Measurements from ENCODE around the gene TMEM163. TPM values are rescaled to one million over a fixed set of nuclear protein-coding genes. Genes with fewer than 3 reads are reported as not detected.

The TMEM163 gene
- total RNA-seq, 2 donors from 2014 or later, result 0.14 to 2.5 TPM

DNA sequence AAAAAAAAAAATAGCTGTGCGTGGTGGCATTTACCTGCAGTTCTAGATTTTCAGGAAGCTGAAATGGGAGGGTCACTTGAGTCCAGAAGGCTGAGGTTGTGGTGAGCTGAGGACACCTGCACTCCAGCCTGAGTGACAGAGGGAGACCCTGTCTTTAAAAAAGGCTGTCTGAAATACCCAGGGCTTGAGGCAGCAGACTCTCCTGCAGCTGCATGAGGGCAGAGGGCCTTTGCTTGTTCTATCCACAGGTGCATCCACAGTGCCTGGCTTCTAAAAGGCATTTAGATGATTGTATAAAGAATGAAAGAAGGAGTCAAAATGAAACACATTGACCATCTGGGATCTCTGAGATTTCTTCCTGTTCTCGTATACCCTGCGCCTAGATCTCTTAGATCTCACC, 312.1 kb downstream of the TMEM163 start:
- no peaks in the 10 kb centered on the region for H3K27me3 ChIP-seq (replicated peaks; ENCODE audit: insufficient read depth)
- no peak overlapping the region for H3K4me3 ChIP-seq
- H3K36me3 ChIP-seq, result no peaks in the 10 kb centered on the region
- TF ChIP-seq, protein P1, sequence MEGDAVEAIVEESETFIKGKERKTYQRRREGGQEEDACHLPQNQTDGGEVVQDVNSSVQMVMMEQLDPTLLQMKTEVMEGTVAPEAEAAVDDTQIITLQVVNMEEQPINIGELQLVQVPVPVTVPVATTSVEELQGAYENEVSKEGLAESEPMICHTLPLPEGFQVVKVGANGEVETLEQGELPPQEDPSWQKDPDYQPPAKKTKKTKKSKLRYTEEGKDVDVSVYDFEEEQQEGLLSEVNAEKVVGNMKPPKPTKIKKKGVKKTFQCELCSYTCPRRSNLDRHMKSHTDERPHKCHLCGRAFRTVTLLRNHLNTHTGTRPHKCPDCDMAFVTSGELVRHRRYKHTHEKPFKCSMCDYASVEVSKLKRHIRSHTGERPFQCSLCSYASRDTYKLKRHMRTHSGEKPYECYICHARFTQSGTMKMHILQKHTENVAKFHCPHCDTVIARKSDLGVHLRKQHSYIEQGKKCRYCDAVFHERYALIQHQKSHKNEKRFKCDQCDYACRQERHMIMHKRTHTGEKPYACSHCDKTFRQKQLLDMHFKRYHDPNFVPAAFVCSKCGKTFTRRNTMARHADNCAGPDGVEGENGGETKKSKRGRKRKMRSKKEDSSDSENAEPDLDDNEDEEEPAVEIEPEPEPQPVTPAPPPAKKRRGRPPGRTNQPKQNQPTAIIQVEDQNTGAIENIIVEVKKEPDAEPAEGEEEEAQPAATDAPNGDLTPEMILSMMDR (IDR thresholded peaks at IDR 0.05), result no peak
- peaks cover 20 to 44% of the 10 kb centered on the region in 2 donors for H3K4me1 ChIP-seq (ENCODE audit: control insufficient read depth in 1 of 2, low read depth in 2 of 2)
- no peak overlapping the region for H3K27ac ChIP-seq
- ATAC-seq (ENCODE audit: insufficient number of reproducible peaks, low FRiP score, low read depth), result no peak
- DNase-seq (ENCODE audit: low spot score), result no peak
- H3K9me3 ChIP-seq, result no peaks in the 10 kb centered on the region

DNA sequence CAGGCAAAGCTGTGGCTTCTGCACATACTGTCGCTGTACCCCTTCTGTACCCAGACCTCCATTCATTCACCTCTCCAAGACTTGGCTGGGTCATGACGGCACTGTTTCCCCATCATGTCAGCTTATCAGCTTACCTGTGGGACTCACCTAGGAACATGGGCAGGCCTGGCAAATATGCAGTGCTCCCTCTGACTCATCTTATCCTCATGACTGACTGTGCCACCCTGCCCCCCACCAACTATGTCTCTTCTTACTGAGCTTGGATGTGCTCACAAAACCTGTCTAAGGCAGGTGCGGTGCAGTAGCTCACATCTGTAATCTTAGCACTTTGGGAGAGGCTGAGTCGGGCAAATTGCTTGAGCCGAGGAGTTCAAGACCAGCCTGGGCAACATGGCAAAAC, 312.5 kb downstream of the TMEM163 start:
- Histone ChIP-seq H3K4me3 (no peak overlapping the region), H3K4me1 (ENCODE audit: control insufficient read depth in 1 of 2, low read depth in 2 of 2) (peaks cover 24 to 44% of the 10 kb centered on the region in 2 donors), H3K27me3 (replicated peaks; ENCODE audit: insufficient read depth) (no peaks in the 10 kb centered on the region), H3K36me3 (no peaks in the 10 kb centered on the region), H3K27ac (no peak overlapping the region), H3K9me3 (no peaks in the 10 kb centered on the region)
- no peak for ATAC-seq (ENCODE audit: insufficient number of reproducible peaks, low FRiP score, low read depth)
- TF ChIP-seq, protein P1 (IDR thresholded peaks at IDR 0.05), result no peak
- DNase-seq (ENCODE audit: low spot score), result no peak

Other genes starting within 250 kb of the TMEM163 start
- gene ACMSD, start 119.6 kb upstream of the TMEM163 start, total RNA-seq, result not detected
- 10 to 100 TPM; 49.6 to 52.4 TPM for gene CCNT2, start 199.8 kb upstream of the TMEM163 start, total RNA-seq

Data from thoracic aorta (tissue), 2 donors.